SHP77 treated with DMSO at 0.1 percent for 48 hours (cell line): ENCODE measurements around the gene RER1.
A peak's percentile ranks its signal among the peaks of the same experiment; 100 is the strongest.

Experiments
- DNase-seq: peaks from one replicate; lab custom pipeline; 2025; lab: John Stamatoyannopoulos, UW

Gene RER1

DNA sequence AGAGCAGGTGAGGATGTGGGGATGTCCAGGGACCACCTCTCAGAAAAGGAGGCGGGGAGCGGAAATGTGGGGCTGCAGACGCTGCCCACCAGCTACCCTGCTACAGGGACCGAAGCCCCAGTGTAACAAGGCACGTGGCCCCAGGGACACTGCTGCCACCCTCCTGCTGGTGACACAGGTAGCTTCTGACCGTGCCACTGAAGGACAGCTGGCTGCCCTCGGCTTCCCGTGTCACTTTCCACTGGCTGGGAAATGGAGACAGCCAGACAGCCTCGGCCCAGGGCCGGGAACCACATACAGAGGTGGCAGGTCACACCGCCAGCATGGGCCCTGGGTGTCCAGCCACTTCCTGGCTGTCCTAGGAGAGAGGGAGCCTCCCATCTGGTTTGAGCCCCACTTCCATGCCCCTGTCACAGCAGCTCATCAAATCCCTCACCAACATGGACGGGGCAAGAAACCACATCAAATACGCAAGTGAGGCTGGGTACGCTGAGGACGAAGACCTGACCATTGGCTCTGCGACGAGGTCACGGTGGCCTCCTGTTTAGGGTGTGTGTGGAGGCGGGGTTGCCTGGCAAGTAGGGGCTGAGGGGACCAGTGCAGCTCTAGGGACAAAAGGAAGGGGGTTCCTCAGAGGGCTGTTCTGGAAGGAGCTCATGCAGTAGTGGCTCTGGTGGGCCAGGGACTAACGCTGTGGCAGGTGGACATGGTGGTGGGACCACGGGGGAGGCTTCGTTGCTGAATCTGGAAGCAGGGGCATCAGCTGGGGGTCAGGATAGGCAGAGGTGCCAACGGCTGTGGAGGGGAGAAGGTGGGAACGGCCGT lies 15.7 kb downstream of the RER1 start:
- no peak for DNase-seq

DNA sequence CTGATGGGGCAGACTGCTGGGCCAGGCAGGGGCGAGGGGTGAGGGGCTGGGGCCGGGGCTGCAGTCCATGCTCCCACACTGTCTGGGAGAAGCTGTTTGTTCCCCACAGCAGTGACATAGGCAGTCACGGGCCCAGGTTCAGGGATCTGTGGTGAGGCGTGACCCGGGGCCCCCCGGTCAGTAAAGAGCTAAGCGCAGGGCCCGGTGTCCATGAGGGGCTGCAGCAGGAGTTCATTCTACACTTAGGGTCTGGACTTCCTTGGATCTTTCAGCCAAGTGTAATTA lies 16.3 kb downstream of the RER1 start:
- DNase-seq = no peak

DNA sequence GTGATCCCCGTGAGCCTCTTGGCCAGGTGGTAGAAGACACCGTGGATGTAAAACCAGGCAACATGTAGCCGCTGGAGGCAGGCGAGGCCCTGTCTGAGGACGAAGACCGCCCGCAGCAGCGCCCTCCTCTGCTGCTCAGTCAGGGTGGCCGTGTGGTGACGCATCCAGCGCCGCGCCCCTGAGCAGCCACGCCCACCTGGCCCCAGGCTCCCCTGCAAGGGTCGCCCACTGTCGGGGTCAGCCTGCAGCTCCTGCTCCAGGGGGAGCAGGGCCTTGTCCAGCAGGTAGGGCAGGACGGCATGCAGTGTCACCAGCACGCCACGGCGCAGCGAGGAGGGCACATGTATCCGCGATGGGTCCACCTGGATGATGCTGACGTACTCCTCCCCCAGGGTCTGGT lies 16.8 kb downstream of the RER1 start:
- no peak for DNase-seq

DNA sequence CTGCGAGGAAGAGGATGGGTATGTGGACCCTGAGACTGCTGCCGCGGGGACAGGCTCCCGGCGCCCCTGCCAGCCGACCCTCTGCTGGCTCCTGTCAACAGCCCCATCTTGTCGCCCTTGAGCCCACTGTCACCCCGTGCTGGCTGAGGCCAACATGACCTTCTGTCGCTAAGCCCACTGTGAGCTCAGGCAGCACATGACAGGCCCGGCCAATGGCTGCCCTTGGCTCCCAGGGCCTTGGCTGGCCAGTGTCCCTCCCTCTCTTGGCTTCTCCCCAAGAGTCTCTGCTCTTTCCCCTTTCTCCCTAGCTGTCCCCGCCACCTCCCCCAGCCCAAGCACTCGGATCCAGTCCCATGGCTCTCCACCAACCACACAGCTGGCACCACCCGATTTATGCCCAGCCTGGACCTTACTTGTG lies 17.2 kb downstream of the RER1 start:
- no peak for DNase-seq

DNA sequence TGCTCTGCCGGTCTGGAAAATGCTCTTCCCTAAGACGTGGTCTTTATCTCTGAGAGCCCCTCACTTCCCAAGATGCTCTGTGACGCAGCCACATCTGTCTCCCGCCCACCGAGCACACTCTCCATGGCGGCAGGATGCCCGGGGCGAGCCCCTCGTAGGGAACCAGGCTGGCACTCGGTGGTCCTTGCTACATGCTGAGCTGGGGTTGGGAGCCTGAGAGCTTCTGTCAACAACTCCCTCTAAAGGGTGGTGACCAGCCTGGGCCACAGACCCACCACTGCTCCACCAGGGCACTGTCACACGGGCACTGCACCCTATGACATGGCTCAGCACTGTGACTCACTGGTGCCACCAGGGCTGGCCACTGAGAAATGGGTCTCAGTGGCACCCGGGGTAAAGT lies 18.1 kb downstream of the RER1 start:
- no peak for DNase-seq

DNA sequence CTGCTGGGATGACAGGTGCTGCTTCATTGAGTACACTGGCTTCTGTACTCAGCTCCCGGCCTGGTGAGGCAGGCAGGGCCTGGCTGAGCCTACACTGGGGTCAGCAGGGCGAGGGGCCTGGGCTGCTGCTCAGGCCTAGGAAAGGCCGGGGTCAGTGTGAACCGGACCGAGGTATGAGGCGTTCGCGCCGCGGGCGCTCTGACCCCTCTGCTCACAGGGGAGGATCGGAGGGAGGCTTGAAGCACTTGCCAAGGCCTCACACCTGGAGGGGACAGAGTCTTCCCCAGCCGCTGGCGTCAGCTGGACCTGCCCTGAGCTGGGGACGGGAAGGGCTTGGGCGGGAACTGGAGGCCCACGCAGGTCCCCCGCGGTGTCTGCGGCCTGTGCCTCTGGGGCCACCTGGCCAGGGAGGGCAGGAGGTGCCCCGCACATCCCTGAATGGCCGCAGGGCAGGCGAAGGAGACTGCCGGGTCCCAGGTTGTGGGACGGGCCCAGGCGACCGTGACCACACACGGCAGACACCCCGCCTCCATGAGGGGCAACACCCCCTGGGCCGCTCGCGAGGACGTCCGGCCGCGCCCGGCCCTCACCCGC lies 20.3 kb downstream of the RER1 start:
- no peak for DNase-seq

DNA sequence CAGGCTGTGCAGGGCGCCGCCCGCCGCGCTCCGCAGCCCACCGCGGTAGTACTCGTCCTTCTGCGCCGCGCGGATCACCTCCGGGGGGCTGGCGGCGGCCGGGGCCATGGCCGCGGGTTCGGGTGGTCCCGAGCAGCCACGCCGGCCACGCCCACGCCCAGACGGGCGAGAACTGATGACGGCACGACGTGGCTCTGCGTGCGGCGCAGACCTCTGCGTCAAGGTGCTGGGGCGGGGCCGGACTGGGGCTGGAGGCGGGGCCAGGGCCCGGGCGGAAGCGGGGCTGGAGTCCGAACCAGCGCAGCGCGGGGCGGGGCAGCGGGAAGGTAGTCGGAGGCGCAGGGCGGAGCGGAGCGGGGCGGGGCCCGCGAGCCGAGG lies 20.7 kb downstream of the RER1 start, which contains the start of gene PEX10:
Gene PEX10 (minus strand): TSS at position 170 of the 378 bp plus-strand sequence. CDS start 62 bp downstream, at position 108.
- DNase-seq = peak; percentile 70

DNA sequence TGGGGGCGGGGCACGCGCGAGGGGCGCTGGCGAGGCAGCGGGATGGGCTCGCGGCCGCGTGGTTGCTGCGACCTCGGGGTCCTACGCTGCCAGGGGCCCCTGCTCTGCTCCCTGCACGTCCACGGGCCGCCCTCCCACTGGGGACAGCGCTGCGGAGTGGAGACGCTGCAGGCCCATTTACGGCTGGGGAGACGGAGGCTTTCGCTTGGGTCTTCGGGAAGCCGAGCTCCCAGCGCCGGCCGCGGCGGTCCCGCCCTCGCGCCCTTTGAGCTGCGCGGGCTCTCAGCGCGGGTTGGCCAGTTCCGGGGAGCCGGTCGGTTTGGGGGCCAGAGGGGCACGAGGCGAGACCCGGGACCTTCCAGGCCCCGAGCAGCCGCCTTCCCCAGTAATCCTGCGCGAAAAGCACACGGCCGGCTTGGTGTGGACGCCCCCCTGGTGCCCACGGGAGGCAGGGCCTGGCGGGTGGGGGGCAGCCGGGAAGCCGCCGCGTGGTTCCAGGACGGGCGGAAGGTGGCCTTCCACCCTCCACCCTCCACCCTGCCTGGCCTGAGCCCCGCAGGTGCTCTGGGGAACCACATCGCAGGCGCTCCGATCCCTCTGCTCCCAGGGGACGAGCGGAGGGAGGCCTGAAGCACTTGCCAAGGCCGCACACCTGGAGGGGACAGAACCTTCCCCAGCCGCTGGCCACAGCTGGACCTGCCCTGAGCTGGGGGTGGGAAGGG lies 21.3 kb downstream of the RER1 start:
- no peak for DNase-seq

DNA sequence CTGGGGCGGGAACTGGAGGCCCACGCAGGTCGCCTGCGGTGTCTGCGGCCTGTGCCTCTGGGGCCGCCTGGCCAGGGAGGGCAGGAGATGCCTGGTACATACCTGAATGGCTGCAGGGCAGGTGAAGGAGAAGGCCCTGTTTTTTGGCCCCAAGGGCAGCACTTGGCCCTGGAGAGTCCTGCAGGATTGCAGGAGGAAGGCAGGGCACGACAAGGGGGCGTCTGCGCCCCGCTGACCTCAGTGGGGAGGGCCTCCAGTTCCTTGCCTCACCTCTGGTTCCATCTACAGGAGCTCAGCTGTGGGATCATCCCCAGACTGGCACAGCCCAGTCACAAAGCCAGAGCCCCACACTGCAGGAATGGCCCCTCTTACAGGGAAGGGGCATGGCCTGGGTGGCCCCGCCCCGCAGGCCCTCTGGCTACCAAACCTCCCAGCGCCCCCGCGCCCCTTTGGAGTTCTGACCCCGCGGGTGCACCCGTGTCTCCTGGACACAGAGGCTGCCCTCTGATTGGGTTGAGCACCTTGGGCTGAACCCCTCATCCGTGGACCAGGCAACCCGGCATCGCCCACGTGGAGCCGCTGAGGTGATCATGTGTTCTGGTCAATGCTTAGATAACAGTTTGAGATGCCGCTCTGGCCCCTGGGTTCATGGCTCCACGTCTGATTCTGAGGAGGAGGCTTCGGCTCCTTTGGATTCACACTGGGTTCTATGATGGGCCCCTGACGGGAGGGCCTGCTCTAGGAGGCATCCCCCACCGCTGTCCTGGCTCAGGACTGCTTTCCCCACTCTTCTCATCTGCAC lies 22.1 kb downstream of the RER1 start:
- peak; percentile 2 for DNase-seq

DNA sequence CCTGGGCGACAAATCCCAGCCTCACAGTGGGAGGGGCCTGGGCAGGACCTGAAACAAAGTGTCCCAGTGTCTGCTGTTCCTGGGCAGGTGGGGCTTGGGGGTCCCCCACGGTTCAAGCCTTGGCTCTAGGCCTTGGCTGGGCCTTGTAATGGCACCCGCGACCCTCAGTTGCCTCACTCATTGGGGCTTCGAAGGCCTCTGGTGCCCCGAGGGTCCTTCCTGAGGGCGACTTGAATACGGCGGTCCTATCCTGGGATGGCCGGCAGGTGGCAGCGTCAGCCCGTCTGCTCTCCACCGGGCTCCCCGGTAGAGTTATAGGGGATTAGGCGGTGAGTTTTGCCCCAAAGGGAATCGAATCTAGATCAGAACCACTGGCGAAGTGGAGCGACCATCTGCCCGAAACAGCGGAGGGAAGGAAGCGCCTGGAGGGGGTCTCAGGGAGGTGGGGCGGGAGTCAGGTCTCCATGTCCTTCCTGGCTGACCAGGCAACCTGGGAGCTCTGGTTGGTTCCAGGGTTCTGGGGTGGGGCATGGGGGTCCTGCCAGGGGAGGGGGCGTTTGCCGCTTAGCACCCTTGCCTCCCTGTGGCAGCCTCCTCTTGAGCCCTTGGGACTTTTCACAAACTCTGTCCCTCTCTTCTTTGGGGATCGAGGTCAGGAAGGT lies 22.8 kb downstream of the RER1 start:
- peak; percentile 4 for DNase-seq

DNA sequence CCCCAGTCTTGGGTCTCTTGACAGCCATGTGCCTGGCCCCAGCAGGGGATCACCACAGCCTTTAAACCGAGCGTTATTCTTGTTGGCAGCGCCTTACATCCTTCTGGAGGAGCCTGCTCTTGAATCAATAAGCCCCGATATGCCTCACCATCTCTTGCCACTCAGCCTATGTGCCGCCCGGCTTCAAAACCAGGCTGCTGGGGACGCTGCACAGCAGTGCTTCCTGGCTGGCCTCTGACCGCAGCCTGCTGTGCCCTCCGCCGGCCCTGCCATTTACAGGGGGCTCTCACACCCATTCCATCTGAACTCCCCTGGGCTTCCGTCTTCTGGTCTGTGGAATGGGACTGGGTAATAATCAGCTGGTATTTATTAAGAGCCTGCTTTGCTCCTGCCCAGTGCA lies 23.7 kb downstream of the RER1 start:
- DNase-seq = no peak

DNA sequence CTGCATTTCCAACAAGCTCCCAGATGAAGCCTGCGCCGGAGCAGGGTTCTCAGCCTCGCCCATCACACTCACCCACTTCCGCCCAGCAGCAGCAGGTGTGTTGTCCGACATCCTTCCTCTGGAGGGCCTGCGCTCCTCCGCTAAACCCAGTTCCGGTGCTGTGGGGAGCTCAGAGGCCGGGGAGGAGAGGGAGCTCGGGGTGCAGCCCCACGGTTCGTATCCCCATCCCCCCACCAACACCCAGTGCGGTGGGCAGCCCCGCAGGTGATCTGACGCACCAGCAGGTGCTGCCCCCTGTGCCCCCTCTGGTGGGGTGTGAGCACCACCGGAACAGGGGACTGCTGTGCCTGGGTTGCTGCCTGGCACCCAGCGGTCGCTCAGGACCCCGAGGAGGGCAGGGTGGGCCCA lies 24.2 kb downstream of the RER1 start:
- DNase-seq = peak; percentile 16

DNA sequence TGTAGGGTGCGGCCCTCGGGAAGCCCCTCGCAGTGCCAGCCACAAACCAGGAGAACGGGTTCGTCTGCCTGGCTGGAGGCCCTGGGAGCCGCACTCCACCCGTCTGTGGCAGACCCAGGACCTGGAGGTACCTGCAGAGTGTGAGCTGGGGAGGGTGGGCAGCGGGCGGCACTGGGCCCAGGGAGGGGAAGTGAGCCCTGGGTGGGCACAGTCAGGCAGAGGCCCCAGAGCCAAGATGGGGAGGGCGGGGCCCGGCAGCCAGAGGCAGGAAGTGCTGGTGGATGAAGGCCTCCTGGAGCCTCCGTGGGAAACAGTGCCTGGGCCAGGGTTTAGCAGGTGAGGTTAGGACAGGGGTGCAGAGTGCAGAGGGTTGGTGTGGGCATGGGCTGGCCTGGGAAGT lies 24.8 kb downstream of the RER1 start:
- no peak for DNase-seq

DNA sequence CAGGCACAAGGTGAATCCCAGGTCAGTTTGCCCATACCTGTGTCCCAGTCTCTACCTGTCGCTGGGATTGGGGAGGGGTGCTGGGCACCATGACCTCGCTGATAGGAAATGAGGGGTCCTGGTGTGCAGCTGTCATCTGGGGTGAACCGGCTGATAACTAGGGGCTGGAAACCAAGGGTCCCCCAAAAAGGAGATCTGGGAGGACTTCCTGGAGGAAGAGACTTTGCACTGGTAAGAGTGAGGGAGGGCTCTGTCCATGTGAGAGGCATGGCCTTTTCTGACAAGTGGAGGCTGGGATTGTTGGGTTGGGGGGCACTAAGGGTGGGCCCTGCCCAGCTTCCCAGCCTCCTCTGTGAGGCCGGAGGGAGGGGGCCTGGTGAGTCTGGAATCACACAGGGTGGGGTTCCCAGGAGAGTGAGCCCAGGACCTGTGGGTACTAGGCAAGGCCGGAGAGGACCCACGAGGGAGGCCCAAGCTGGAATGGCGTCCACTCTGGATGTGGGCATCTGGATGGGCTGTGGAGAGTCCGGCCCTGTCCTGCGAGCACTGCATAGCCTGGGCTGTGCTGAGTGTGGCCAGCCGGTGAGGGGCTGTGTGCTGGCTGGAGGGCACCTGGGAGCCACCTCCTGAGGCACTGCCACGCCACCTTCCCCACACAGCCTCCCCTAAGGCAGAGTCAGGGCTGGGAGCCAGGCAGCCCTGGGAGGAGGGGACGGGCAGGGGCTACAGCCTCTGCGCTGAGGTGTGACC lies 25.6 kb downstream of the RER1 start:
- no peak for DNase-seq

DNA sequence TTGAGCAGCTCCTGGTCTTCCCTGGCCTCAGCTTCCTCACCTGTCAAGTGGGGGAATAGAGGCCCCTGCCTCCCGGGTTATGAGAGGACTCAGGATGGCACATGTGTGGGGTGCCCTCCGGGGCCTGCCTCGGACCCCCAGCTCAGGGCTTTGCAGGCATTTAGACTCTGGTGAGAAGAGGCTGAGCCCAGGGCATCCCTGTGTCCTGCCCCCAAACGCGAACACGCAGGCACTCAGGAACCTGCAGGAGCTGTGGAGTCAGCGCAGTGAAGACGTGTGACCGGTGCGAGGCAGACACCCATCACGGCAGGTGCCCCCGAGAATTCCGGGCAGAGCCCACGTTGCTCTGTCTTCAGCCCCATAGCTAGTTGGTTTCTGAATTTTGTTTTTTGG lies 26.2 kb downstream of the RER1 start:
- no peak for DNase-seq

DNA sequence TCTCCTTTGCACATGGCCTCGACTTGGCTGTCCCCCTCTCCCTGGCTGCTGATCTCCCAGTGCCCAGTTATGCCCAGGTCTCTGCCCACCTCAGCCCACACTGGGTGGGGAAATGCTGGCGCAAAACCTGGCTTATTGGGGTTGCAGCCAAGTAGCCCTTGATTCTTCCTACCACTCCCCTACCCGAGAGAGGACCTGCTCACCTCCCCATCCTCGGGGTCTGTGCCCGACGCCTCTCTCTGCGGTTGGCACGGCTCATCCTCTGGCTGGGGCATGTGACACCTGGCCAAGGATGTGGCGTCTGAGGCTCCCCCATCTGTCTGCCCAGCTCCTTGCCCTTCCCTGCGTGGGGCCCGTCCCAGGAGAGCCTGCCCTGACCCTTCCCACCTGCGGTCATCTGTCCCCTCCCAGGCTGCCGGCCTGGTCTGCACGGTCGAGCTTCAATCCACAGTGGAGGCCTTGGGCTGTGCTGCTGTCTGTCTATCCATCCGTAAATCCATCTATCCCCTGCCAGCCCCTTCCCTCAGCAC lies 27.2 kb downstream of the RER1 start:
- DNase-seq = no peak

DNA sequence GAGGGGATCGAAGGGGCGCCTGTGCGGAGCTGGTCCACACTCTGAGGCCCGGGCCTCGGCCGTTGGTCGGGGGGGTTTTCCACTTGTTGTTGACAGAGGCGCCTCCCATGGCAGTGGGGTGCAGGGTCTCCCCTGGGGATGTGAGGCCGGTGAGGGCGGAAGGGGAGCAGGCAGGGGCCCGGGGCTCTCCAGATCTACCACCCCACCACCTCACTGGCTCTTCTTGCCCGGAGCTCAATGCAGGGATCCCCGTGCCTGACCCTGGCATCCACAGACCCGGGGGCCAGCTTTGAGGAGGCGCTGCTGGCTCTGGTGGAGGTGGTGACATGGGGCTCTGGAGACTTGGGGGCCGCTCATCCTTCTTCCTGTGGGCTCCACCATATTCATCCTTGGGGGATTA lies 27.8 kb downstream of the RER1 start:
- no peak for DNase-seq

DNA sequence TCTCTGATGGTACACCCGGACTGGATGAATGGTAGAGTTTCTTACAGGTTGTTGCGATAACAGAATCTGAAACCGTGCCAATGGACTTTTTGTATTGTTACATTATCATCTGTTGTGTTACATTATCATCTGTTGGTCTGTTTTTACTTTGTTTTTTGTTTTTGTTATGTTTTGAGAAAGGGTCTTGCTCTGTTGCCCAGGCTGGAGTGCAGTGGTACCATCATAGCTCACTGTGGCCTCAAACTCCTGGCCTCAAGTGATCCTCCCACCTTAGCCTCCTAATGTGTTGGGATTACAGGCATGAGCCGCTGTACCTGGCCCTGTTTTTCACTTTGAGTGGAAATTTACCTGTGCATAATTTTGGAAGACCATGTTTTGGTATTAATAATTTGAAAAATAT lies 30.9 kb downstream of the RER1 start:
- DNase-seq = no peak

DNA sequence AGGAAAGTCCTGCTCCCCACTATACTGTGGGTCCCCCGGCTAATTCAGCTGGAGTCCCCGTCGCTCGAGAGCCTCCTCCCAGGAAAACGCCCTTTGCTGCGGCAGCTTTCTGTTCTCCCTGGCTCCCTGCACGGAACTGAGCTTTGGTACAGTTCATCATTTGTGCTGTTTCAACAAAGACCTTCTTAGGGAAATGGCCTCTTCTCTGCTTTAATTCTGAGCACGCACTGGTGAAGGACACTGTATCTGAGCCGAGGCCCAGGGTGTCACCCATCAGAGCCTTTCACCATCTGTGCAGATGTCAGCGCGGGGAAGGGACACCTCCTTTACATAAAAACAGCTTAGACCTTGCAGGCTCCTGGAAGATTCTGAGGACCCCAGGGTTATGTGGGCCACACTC lies 34.3 kb downstream of the RER1 start:
- DNase-seq = no peak

DNA sequence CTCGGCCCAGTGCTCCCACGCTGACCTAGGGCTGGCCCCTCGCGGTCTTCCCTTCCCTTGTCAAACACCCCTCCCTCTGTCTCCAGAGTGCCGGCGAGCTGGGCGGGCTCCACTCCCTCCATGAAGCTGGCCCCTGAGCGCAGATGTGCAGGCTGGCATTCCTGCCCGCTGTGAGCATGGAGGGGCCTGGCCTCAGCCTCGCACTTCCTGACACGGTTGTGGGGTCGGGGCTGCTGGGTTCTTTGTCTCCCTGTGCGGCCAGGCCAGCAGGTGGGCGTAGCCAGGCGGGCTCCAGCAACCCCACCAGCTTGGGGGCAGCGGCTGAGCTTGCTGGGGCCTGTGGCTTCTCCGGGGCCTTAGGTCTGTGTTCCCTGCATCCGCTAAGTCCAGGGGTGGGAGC lies 34.9 kb downstream of the RER1 start:
- DNase-seq = no peak

DNA sequence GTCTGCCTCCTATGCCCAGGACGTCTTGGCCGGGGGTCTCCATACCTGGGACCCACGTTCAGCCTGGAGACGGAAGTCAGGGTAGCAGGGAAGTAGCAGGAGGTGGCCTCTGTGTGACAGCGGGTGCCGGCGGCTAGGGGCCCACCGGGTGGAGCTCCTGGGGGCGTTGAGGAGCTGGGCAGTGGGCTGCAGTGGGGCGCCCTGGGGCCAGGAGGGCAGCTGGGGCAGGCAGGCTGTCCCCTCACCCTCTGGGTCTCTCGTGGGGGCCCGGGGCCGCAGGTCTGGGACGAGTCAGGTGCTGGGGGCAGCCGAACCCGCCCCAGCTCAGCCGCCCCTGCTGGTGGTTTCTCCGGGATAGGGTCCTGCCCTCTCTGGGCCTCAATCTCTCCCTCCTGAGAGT lies 35.4 kb downstream of the RER1 start:
- DNase-seq = no peak
